Smooth muscle cell (in vitro differentiated cells): ENCODE data around the gene TACC2. TPM values are rescaled to one million over a fixed set of nuclear protein-coding genes. Genes with fewer than 3 reads are reported as not detected.

Experiments
- DNase-seq: peaks from one replicate; lab custom pipeline; 2025; ENCODE audit not compliant: unreplicated experiment; lab: John Stamatoyannopoulos, UW
- H2AFZ ChIP-seq: fragments of 200-600 bp; sonication (generic); 2 replicates; pipeline ENCODE4 v1.6.0; 2016; ENCODE audit warnings: antibody characterized with exemption, low read depth, mild to moderate bottlenecking
- H3F3A ChIP-seq: fragments of 200-600 bp; sonication (generic); 2 replicates; pipeline ENCODE4 v1.6.0; 2017; ENCODE audit warnings: antibody characterized with exemption, low read depth
- H3K27ac ChIP-seq: fragments of 200-600 bp; sonication (generic); 2 replicates; pipeline ENCODE4 v1.5.1; 2016; ENCODE audit warnings: low read depth, mild to moderate bottlenecking
- H3K27me3 ChIP-seq: fragments of 200-600 bp; sonication (generic); 2 replicates; pipeline ENCODE4 v1.6.1; 2016; ENCODE audit warnings: low read depth, mild to moderate bottlenecking
- H3K36me3 ChIP-seq: fragments of 200-600 bp; sonication (generic); 2 replicates; pipeline ENCODE4 v1.5.1; 2016; ENCODE audit warnings: low read depth
- H3K4me1 ChIP-seq: fragments of 200-600 bp; sonication (generic); 2 replicates; pipeline ENCODE4 v1.5.1; 2016; ENCODE audit warnings: low read depth
- H3K4me2 ChIP-seq: fragments of 200-600 bp; sonication (generic); 2 replicates; pipeline ENCODE4 v1.6.0; 2016; ENCODE audit warnings: mild to moderate bottlenecking
- H3K4me3 ChIP-seq: fragments of 200-600 bp; sonication (generic); 2 replicates; pipeline ENCODE4 v1.5.1; 2016; ENCODE audit warnings: mild to moderate bottlenecking
- H3K79me2 ChIP-seq: fragments of 200-600 bp; sonication (generic); 2 replicates; pipeline ENCODE4 v1.6.0; 2016; ENCODE audit warnings: low read depth, mild to moderate bottlenecking
- H3K9ac ChIP-seq: fragments of 200-600 bp; sonication (generic); 2 replicates; pipeline ENCODE4 v1.6.0; 2016; ENCODE audit warnings: low read depth
- H3K9me3 ChIP-seq: fragments of 200-600 bp; sonication (generic); replicated peaks from 2 replicates; pipeline ENCODE4 v1.5.1; 2016; ENCODE audit warnings: low read depth
- H4K20me1 ChIP-seq: fragments of 200-600 bp; sonication (generic); 2 replicates; pipeline ENCODE4 v1.6.0; 2016; ENCODE audit warnings: low read depth
- WGBS: methylation state at CpG from one replicate; pipeline ENCODE4 v1.1.7; 2016; ENCODE audit warnings: low lambda C conversion rate; 5-methylcytosine and 5-hydroxymethylcytosine counted together
- polyA plus RNA-seq: library from polyadenylated mRNA; unstranded; fragments of >200 nt; fragmentation: Nextera tagmentation; extraction: Ambion mirVana; gene quantifications from 2 replicates; pipeline ENCODE4 v1.2.1, GENCODE V29; 2016
- total RNA-seq: library from RNA; depleted of rRNA; stranded (reverse); fragments of >200 nt; gene quantifications from 2 replicates; pipeline ENCODE4 v1.2.3, GENCODE V29; 2014
- TF ChIP-seq, protein P1 (sequence below): fragments of 200-600 bp; sonication (generic); IDR thresholded peaks from 2 replicates; pipeline ENCODE4 v1.5.1; 2017; ENCODE audit warnings: borderline replicate concordance, mild to moderate bottlenecking, antibody characterized with exemption; ENCODE audit not compliant: insufficient read depth, poor library complexity, severe bottlenecking

Gene TACC2
- total and polyA plus RNA-seq, 2 experiments from 2014 or later: 2.8 to 7.6 TPM

DNA sequence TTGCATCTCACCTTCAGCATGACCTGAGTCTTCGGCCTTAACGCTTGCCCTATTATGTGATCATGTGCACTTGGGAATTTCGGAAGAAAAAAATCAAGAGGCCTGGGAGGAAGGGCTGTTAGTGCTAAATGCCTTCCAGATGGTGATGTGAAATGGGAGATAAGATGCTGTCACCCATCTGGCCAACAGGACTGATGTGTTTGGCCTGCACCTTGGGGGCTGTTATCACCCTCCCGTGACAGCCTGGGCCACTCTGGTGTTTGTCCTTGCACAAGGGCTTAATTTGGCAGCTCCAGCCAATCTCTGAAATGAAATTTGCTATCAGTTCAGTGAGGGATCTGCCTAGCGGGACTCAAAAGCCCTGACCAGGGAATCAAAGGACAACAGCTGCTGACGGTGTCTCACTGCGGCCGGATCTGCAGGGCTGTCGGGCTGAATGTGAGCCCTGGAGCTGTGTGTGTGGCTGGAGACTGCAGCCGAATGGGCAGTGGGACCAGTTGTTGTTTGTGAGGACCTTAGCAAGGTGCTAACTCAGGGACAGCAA lies 150.7 kb downstream of the TACC2 start:
- H3K36me3 ChIP-seq: no peaks in the 10 kb centered on the region
- H3K9ac ChIP-seq: no peak overlapping the region
- H3F3A ChIP-seq: peaks cover 8% of the 10 kb centered on the region
- no peaks in the 10 kb centered on the region for H3K9me3 ChIP-seq
- H3K4me2 ChIP-seq: no peak overlapping the region
- WGBS: 33% methylated on average over 10 of the region's 10 CpGs
- no peak overlapping the region for H3K4me3 ChIP-seq
- no peak overlapping the region for H3K27ac ChIP-seq
- H2AFZ ChIP-seq: no peak overlapping the region
- no peaks in the 10 kb centered on the region for H3K79me2 ChIP-seq
- H3K27me3 ChIP-seq: no peaks in the 10 kb centered on the region
- no peak for DNase-seq
- TF ChIP-seq, protein P1, sequence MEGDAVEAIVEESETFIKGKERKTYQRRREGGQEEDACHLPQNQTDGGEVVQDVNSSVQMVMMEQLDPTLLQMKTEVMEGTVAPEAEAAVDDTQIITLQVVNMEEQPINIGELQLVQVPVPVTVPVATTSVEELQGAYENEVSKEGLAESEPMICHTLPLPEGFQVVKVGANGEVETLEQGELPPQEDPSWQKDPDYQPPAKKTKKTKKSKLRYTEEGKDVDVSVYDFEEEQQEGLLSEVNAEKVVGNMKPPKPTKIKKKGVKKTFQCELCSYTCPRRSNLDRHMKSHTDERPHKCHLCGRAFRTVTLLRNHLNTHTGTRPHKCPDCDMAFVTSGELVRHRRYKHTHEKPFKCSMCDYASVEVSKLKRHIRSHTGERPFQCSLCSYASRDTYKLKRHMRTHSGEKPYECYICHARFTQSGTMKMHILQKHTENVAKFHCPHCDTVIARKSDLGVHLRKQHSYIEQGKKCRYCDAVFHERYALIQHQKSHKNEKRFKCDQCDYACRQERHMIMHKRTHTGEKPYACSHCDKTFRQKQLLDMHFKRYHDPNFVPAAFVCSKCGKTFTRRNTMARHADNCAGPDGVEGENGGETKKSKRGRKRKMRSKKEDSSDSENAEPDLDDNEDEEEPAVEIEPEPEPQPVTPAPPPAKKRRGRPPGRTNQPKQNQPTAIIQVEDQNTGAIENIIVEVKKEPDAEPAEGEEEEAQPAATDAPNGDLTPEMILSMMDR: no peak
- H3K4me1 ChIP-seq: no peaks in the 10 kb centered on the region
- peaks cover 10% of the 10 kb centered on the region for H4K20me1 ChIP-seq

- Histone ChIP-seq H4K20me1 (peaks cover 10% of the 10 kb centered on the region), H3K9me3 (no peaks in the 10 kb centered on the region), H3K27ac (no peak overlapping the region), H3K4me1 (no peaks in the 10 kb centered on the region), H3K9ac (no peak overlapping the region), H3K4me3 (no peak overlapping the region), H3K27me3 (no peaks in the 10 kb centered on the region), H3K36me3 (no peaks in the 10 kb centered on the region), H3K4me2 (peak overlapping the region; percentile 35), H3K79me2 (no peaks in the 10 kb centered on the region), H3F3A (peaks cover 8% of the 10 kb centered on the region), H2AFZ (no peak overlapping the region)
- TF ChIP-seq, protein P1: no peak
- DNase-seq: no peak
- 71% methylated on average over 9 of the region's 9 CpGs for WGBS
These were observed 151.5 kb downstream of the TACC2 start for GRCh38 chr10:122140461-122140902.

- Histone ChIP-seq H3K27me3 (no peaks in the 10 kb centered on the region), H3K36me3 (no peaks in the 10 kb centered on the region), H3K4me1 (no peaks in the 10 kb centered on the region), H3K79me2 (no peaks in the 10 kb centered on the region), H3K27ac (no peak overlapping the region), H2AFZ (no peak overlapping the region), H3K4me3 (no peak overlapping the region), H3K9ac (no peak overlapping the region), H4K20me1 (peaks cover 10% of the 10 kb centered on the region), H3K4me2 (peak overlapping the region; percentile 35), H3K9me3 (no peaks in the 10 kb centered on the region), H3F3A (peaks cover 8% of the 10 kb centered on the region)
- no peak for DNase-seq
- 32% methylated on average over 10 of the region's 10 CpGs for WGBS
- TF ChIP-seq, protein P1: no peak
These were observed 152.1 kb downstream of the TACC2 start for GRCh38 chr10:122140941-122141623.
